ENCODE results near the gene MYB. TPM values are rescaled to one million over a fixed set of nuclear protein-coding genes. Genes with fewer than 3 reads are reported as not detected.

Gene MYB
- total and polyA plus RNA-seq, 2 experiments from 2014 or later: 4.2 to 7.9 TPM

- Mint-ChIP-seq H3K4me3 (no peak overlapping the region), H3K36me3 (ENCODE audit: low read depth) (no peaks in the 10 kb centered on the region; the same call in 2 of the 3 replicates), H3K9me3 (peaks cover 7% of the 10 kb centered on the region; the same call in 2 of the 3 replicates), H3K4me1 (peaks cover 17% of the 10 kb centered on the region), H3K27me3 (ENCODE audit: insufficient read depth, low read depth, poor library complexity) (peaks cover 1% of the 10 kb centered on the region), H3K27ac (no peak overlapping the region)
- Histone ChIP-seq H3K4me2 (no peak overlapping the region), H3K36me3 (ENCODE audit: insufficient read depth) (no peaks in the 10 kb centered on the region), H3K79me2 (replicated peaks; ENCODE audit: insufficient read depth) (no peaks in the 10 kb centered on the region), H2AFZ (no peak overlapping the region), H3K27ac (ENCODE audit: low read depth) (no peak overlapping the region), H3K4me3 (no peak overlapping the region), H3F3A (replicated peaks; ENCODE audit: low read depth) (no peaks in the 10 kb centered on the region), H4K20me1 (replicated peaks; ENCODE audit: insufficient read depth) (no peaks in the 10 kb centered on the region), H3K4me1 (ENCODE audit: insufficient read depth) (peaks cover 7% of the 10 kb centered on the region), H3K27me3 (ENCODE audit: insufficient read depth) (no peaks in the 10 kb centered on the region), H3K9me2 (ENCODE audit: insufficient read depth) (no peaks in the 10 kb centered on the region)
- no peak for ATAC-seq
- TF ChIP-seq JUNB (IDR thresholded peaks at IDR 0.05; ENCODE audit: unreplicated experiment) (no peak), ETS1 (IDR thresholded peaks at IDR 0.05) (no peak), ZNF114 (CRISPR knock-in tag; IDR thresholded peaks at IDR 0.05) (no peak), CREB1 (CRISPR knock-in tag; IDR thresholded peaks at IDR 0.05; ENCODE audit: low read depth) (no peak), EZH2 (IDR thresholded peaks at IDR 0.05; ENCODE audit: low read depth, unreplicated experiment) (no peak), EZH2phosphoT487 (IDR thresholded peaks at IDR 0.05; ENCODE audit: unreplicated experiment) (no peak), NANOG (IDR thresholded peaks at IDR 0.05; ENCODE audit: borderline replicate concordance) (no peak), STAT1 (IDR thresholded peaks at IDR 0.05; ENCODE audit: unreplicated experiment) (no peak), ZNF331 (CRISPR knock-in tag; IDR thresholded peaks at IDR 0.05; ENCODE audit: low read depth) (no peak), POLR2AphosphoS5 (IDR thresholded peaks at IDR 0.05; ENCODE audit: low read depth) (no peak)
- TF ChIP-seq, protein P1, sequence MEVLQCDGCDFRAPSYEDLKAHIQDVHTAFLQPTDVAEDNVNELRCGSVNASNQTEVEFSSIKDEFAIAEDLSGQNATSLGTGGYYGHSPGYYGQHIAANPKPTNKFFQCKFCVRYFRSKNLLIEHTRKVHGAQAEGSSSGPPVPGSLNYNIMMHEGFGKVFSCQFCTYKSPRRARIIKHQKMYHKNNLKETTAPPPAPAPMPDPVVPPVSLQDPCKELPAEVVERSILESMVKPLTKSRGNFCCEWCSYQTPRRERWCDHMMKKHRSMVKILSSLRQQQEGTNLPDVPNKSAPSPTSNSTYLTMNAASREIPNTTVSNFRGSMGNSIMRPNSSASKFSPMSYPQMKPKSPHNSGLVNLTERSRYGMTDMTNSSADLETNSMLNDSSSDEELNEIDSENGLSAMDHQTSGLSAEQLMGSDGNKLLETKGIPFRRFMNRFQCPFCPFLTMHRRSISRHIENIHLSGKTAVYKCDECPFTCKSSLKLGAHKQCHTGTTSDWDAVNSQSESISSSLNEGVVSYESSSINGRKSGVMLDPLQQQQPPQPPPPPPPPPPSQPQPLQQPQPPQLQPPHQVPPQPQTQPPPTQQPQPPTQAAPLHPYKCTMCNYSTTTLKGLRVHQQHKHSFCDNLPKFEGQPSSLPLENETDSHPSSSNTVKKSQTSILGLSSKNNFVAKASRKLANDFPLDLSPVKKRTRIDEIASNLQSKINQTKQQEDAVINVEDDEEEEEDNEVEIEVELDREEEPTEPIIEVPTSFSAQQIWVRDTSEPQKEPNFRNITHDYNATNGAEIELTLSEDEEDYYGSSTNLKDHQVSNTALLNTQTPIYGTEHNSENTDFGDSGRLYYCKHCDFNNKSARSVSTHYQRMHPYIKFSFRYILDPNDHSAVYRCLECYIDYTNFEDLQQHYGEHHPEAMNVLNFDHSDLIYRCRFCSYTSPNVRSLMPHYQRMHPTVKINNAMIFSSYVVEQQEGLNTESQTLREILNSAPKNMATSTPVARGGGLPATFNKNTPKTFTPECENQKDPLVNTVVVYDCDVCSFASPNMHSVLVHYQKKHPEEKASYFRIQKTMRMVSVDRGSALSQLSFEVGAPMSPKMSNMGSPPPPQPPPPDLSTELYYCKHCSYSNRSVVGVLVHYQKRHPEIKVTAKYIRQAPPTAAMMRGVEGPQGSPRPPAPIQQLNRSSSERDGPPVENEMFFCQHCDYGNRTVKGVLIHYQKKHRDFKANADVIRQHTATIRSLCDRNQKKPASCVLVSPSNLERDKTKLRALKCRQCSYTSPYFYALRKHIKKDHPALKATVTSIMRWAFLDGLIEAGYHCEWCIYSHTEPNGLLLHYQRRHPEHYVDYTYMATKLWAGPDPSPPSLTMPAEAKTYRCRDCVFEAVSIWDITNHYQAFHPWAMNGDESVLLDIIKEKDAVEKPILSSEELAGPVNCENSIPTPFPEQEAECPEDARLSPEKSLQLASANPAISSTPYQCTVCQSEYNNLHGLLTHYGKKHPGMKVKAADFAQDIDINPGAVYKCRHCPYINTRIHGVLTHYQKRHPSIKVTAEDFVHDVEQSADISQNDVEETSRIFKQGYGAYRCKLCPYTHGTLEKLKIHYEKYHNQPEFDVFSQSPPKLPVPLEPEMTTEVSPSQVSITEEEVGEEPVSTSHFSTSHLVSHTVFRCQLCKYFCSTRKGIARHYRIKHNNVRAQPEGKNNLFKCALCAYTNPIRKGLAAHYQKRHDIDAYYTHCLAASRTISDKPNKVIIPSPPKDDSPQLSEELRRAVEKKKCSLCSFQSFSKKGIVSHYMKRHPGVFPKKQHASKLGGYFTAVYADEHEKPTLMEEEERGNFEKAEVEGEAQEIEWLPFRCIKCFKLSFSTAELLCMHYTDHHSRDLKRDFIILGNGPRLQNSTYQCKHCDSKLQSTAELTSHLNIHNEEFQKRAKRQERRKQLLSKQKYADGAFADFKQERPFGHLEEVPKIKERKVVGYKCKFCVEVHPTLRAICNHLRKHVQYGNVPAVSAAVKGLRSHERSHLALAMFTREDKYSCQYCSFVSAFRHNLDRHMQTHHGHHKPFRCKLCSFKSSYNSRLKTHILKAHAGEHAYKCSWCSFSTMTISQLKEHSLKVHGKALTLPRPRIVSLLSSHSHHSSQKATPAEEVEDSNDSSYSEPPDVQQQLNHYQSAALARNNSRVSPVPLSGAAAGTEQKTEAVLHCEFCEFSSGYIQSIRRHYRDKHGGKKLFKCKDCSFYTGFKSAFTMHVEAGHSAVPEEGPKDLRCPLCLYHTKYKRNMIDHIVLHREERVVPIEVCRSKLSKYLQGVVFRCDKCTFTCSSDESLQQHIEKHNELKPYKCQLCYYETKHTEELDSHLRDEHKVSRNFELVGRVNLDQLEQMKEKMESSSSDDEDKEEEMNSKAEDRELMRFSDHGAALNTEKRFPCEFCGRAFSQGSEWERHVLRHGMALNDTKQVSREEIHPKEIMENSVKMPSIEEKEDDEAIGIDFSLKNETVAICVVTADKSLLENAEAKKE (CRISPR knock-in tag; IDR thresholded peaks at IDR 0.05): no peak
- TF ChIP-seq, protein P2, sequence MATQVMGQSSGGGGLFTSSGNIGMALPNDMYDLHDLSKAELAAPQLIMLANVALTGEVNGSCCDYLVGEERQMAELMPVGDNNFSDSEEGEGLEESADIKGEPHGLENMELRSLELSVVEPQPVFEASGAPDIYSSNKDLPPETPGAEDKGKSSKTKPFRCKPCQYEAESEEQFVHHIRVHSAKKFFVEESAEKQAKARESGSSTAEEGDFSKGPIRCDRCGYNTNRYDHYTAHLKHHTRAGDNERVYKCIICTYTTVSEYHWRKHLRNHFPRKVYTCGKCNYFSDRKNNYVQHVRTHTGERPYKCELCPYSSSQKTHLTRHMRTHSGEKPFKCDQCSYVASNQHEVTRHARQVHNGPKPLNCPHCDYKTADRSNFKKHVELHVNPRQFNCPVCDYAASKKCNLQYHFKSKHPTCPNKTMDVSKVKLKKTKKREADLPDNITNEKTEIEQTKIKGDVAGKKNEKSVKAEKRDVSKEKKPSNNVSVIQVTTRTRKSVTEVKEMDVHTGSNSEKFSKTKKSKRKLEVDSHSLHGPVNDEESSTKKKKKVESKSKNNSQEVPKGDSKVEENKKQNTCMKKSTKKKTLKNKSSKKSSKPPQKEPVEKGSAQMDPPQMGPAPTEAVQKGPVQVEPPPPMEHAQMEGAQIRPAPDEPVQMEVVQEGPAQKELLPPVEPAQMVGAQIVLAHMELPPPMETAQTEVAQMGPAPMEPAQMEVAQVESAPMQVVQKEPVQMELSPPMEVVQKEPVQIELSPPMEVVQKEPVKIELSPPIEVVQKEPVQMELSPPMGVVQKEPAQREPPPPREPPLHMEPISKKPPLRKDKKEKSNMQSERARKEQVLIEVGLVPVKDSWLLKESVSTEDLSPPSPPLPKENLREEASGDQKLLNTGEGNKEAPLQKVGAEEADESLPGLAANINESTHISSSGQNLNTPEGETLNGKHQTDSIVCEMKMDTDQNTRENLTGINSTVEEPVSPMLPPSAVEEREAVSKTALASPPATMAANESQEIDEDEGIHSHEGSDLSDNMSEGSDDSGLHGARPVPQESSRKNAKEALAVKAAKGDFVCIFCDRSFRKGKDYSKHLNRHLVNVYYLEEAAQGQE (IDR thresholded peaks at IDR 0.05; ENCODE audit: unreplicated experiment): no peak
- TF ChIP-seq, protein P3, sequence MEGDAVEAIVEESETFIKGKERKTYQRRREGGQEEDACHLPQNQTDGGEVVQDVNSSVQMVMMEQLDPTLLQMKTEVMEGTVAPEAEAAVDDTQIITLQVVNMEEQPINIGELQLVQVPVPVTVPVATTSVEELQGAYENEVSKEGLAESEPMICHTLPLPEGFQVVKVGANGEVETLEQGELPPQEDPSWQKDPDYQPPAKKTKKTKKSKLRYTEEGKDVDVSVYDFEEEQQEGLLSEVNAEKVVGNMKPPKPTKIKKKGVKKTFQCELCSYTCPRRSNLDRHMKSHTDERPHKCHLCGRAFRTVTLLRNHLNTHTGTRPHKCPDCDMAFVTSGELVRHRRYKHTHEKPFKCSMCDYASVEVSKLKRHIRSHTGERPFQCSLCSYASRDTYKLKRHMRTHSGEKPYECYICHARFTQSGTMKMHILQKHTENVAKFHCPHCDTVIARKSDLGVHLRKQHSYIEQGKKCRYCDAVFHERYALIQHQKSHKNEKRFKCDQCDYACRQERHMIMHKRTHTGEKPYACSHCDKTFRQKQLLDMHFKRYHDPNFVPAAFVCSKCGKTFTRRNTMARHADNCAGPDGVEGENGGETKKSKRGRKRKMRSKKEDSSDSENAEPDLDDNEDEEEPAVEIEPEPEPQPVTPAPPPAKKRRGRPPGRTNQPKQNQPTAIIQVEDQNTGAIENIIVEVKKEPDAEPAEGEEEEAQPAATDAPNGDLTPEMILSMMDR (conservative IDR thresholded peaks at IDR 0.05; ENCODE audit: low read depth in 2 of 2): no peak
- no peak for DNase-seq (ENCODE audit: low spot score)
These were observed 31.7 kb upstream of the MYB start for GRCh38 chr6:135149376-135149775.

All from GM23338 (cell line).